H1 (cell line): ENCODE measurements around the gene SORBS1. TPM values are rescaled to one million over a fixed set of nuclear protein-coding genes. Genes with fewer than 3 reads are reported as not detected.

Experiments
- CHD2 ChIP-seq: IDR thresholded peaks from 2 replicates; pipeline ENCODE4 v1.6.1; 2012; ENCODE audit warnings: low read length, improper control_type of control experiment
- EGR1 ChIP-seq: IDR thresholded peaks from 2 replicates; pipeline ENCODE4 v1.6.1; 2011; ENCODE audit warnings: low read depth, low read length, borderline replicate concordance
- POLR2A ChIP-seq, 2 experiments: IDR thresholded peaks; 1 replicate in 1 of 2; 2 replicates in 1 of 2; pipeline ENCODE4 v1.6.1; 2011; ENCODE audit warnings: low read depth in 2 of 2, low read length in 2 of 2, mild to moderate bottlenecking in 2 of 2; ENCODE audit errors: control extremely low read depth in 1 of 2
- POLR2AphosphoS5 ChIP-seq: IDR thresholded peaks from 2 replicates; pipeline ENCODE4 v1.6.1; 2011; ENCODE audit warnings: low read depth, low read length
- SP1 ChIP-seq: IDR thresholded peaks from 2 replicates; pipeline ENCODE4 v1.6.1; 2011; ENCODE audit warnings: low read depth, low read length
- SP4 ChIP-seq: IDR thresholded peaks from 2 replicates; pipeline ENCODE4 v1.6.1; 2012; ENCODE audit warnings: low read length, inconsistent platforms
- TBP ChIP-seq: IDR thresholded peaks from 2 replicates; pipeline ENCODE4 v1.6.1; 2011; ENCODE audit warnings: low read depth, low read length, improper control_type of control experiment
- polyA plus RNA-seq, 7 experiments: library from polyadenylated mRNA; depleted of rRNA in 3 of 7; stranded (reverse) in 5 of 7; unstranded in 2 of 7; fragments of >200 nt in 5 of 7; fragments of 200-250 nt in 2 of 7; gene quantifications; 1 replicate in 5 of 7; 2 replicates in 1 of 7; 4 replicates in 1 of 7; pipeline versions ENCODE4 v1.2.1 to v1.2.3, GENCODE V29; 2011 to 2013; ENCODE audit warnings: missing spikeins in 2 of 7, mixed read lengths in 2 of 7
- total RNA-seq: library from RNA; stranded (reverse); fragmentation: NEBNext Ultra II Directional; extraction: Animal tissue kit (Norgen Biotek cat#: 25700); gene quantifications from 2 replicates; pipeline ENCODE4 v1.2.1, GENCODE V29; 2021
- TF ChIP-seq, protein P1 (sequence below): fragments of 300-600 bp; sonication (generic); IDR thresholded peaks from 2 replicates; pipeline ENCODE4 v1.7.1; 2012; ENCODE audit warnings: low read length, moderate library complexity, mild to moderate bottlenecking, inconsistent platforms; ENCODE audit not compliant: insufficient replicate concordance
- TF ChIP-seq, protein P2 (sequence below): IDR thresholded peaks from 2 replicates; pipeline ENCODE4 v1.6.1; 2012; ENCODE audit warnings: low read length, inconsistent platforms

The SORBS1 gene
- total and polyA plus RNA-seq, 2 of the 8 experiments (the other 6 are each of a cell fraction or from before 2014, with no cell fraction given) = 16.0 to 35.0 TPM

DNA sequence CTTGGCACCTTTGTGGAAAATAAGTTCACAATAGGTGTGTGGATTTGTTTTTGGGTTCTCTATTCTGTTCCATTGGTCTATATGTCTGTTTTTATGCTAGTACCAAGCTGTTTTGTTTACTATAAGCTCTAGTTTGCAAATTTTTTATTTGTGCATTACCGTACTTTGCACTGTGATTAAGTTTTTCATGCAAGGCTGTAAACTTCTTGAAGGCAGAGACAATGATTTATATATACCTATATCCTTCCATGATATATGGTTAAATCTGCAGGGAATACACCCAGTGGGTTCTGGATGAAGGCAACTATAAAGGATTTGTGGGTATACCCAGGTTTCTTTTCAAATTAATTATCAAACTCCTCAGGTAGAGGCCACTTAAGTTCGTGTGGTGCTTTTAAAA is 178.6 kb downstream of the SORBS1 start (continued):
- TF ChIP-seq, protein P1, sequence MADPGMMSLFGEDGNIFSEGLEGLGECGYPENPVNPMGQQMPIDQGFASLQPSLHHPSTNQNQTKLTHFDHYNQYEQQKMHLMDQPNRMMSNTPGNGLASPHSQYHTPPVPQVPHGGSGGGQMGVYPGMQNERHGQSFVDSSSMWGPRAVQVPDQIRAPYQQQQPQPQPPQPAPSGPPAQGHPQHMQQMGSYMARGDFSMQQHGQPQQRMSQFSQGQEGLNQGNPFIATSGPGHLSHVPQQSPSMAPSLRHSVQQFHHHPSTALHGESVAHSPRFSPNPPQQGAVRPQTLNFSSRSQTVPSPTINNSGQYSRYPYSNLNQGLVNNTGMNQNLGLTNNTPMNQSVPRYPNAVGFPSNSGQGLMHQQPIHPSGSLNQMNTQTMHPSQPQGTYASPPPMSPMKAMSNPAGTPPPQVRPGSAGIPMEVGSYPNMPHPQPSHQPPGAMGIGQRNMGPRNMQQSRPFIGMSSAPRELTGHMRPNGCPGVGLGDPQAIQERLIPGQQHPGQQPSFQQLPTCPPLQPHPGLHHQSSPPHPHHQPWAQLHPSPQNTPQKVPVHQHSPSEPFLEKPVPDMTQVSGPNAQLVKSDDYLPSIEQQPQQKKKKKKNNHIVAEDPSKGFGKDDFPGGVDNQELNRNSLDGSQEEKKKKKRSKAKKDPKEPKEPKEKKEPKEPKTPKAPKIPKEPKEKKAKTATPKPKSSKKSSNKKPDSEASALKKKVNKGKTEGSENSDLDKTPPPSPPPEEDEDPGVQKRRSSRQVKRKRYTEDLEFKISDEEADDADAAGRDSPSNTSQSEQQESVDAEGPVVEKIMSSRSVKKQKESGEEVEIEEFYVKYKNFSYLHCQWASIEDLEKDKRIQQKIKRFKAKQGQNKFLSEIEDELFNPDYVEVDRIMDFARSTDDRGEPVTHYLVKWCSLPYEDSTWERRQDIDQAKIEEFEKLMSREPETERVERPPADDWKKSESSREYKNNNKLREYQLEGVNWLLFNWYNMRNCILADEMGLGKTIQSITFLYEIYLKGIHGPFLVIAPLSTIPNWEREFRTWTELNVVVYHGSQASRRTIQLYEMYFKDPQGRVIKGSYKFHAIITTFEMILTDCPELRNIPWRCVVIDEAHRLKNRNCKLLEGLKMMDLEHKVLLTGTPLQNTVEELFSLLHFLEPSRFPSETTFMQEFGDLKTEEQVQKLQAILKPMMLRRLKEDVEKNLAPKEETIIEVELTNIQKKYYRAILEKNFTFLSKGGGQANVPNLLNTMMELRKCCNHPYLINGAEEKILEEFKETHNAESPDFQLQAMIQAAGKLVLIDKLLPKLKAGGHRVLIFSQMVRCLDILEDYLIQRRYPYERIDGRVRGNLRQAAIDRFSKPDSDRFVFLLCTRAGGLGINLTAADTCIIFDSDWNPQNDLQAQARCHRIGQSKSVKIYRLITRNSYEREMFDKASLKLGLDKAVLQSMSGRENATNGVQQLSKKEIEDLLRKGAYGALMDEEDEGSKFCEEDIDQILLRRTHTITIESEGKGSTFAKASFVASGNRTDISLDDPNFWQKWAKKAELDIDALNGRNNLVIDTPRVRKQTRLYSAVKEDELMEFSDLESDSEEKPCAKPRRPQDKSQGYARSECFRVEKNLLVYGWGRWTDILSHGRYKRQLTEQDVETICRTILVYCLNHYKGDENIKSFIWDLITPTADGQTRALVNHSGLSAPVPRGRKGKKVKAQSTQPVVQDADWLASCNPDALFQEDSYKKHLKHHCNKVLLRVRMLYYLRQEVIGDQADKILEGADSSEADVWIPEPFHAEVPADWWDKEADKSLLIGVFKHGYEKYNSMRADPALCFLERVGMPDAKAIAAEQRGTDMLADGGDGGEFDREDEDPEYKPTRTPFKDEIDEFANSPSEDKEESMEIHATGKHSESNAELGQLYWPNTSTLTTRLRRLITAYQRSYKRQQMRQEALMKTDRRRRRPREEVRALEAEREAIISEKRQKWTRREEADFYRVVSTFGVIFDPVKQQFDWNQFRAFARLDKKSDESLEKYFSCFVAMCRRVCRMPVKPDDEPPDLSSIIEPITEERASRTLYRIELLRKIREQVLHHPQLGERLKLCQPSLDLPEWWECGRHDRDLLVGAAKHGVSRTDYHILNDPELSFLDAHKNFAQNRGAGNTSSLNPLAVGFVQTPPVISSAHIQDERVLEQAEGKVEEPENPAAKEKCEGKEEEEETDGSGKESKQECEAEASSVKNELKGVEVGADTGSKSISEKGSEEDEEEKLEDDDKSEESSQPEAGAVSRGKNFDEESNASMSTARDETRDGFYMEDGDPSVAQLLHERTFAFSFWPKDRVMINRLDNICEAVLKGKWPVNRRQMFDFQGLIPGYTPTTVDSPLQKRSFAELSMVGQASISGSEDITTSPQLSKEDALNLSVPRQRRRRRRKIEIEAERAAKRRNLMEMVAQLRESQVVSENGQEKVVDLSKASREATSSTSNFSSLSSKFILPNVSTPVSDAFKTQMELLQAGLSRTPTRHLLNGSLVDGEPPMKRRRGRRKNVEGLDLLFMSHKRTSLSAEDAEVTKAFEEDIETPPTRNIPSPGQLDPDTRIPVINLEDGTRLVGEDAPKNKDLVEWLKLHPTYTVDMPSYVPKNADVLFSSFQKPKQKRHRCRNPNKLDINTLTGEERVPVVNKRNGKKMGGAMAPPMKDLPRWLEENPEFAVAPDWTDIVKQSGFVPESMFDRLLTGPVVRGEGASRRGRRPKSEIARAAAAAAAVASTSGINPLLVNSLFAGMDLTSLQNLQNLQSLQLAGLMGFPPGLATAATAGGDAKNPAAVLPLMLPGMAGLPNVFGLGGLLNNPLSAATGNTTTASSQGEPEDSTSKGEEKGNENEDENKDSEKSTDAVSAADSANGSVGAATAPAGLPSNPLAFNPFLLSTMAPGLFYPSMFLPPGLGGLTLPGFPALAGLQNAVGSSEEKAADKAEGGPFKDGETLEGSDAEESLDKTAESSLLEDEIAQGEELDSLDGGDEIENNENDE = no peak
- TF ChIP-seq, protein P2, sequence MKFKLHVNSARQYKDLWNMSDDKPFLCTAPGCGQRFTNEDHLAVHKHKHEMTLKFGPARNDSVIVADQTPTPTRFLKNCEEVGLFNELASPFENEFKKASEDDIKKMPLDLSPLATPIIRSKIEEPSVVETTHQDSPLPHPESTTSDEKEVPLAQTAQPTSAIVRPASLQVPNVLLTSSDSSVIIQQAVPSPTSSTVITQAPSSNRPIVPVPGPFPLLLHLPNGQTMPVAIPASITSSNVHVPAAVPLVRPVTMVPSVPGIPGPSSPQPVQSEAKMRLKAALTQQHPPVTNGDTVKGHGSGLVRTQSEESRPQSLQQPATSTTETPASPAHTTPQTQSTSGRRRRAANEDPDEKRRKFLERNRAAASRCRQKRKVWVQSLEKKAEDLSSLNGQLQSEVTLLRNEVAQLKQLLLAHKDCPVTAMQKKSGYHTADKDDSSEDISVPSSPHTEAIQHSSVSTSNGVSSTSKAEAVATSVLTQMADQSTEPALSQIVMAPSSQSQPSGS = no peak
- TF ChIP-seq CHD2 = no peak
- no peak for TF ChIP-seq POLR2AphosphoS5
- TF ChIP-seq SP1 = no peak
- no peak for TF ChIP-seq SP4
- TF ChIP-seq TBP = no peak
- TF ChIP-seq EGR1 = no peak
- no peak for TF ChIP-seq POLR2A (IDR thresholded peaks at IDR 0.05; ENCODE audit: control extremely low read depth in 1 of 2, low read depth in 2 of 2, low read length in 2 of 2)
